Colonic mucosa (tissue), 4 donors: Measurements from ENCODE around the gene SMPD1. TPM values are rescaled to one million over a fixed set of nuclear protein-coding genes. Genes with fewer than 3 reads are reported as not detected.

ENCODE experiments used
- DNase-seq: peaks from one replicate; pipeline ENCODE4 v3.0.0-alpha.2; 2020
- H3K27ac ChIP-seq: fragments of 200-600 bp; one replicate; pipeline ENCODE4 v1.8.0; 2021
- H3K27me3 ChIP-seq: fragments of 200-600 bp; one replicate; pipeline ENCODE4 v1.8.0; 2021
- H3K36me3 ChIP-seq: fragments of 200-600 bp; one replicate; pipeline ENCODE4 v1.8.0; 2021
- H3K4me1 ChIP-seq: fragments of 200-600 bp; one replicate; pipeline ENCODE4 v1.8.0; 2021; ENCODE audit warnings: mild to moderate bottlenecking
- H3K4me3 ChIP-seq: fragments of 200-600 bp; one replicate; pipeline ENCODE4 v1.8.0; 2021
- H3K9ac ChIP-seq, 2 donors: one replicate each; pipeline ENCODE4 v1.7.0; 2013; ENCODE audit warnings: control low read depth in 2 of 2, low read depth in 2 of 2, low read length in 2 of 2
- H3K9me3 ChIP-seq: fragments of 200-600 bp; one replicate; pipeline ENCODE4 v1.8.0; 2021
- intact Hi-C: fragments of 100-400 bp; cut with DNase I; formaldehyde crosslinking; loops from one replicate; pipeline ENCODE4 v1.14.1; 2022
- total RNA-seq, 2 donors: library from RNA; stranded (reverse); fragmentation: NEBNext Ultra II Directional in 1 of 2; extraction: Animal tissue kit (Norgen Biotek cat#: 25700) in 1 of 2; gene quantifications; one replicate each; pipeline ENCODE4 v1.2.1, GENCODE V29; 2021
- TF ChIP-seq, protein P1 (sequence below): fragments of 200-600 bp; IDR thresholded peaks from one replicate; pipeline ENCODE4 v1.8.0; 2022; ENCODE audit warnings: antibody characterized with exemption, mild to moderate bottlenecking
- donor health status: healthy.
- donor health status: DM: no; HTN: no; CAD: no.
- donor health status: DM: no; HTN: no; CAD: no.

SMPD1 gene
- total RNA-seq, 2 donors from 2014 or later, result 49.3 to 57.1 TPM

DNA sequence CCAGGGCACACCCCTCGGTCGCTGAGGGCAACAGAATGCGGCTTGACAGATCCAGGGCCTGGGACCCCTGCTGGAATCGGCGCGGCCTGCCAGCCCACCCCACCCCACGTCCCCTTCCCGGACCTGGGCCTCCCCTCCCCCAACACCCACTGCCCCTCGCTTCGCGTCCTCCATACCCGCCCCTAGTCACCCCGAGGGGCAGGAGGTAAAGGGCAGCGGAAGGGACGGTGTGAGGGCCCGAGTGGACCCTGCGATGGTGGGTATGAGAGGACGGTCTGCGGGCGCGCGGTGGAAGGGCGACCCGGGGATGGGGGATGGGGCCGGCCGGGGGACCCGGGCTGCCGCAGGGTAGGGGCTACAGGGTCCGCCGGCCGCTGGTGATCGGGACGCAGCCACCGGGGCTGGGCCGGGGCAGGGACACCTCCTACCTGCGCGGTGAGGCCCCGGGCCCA, 28.3 kb downstream of the SMPD1 start:
- TF ChIP-seq, protein P1, sequence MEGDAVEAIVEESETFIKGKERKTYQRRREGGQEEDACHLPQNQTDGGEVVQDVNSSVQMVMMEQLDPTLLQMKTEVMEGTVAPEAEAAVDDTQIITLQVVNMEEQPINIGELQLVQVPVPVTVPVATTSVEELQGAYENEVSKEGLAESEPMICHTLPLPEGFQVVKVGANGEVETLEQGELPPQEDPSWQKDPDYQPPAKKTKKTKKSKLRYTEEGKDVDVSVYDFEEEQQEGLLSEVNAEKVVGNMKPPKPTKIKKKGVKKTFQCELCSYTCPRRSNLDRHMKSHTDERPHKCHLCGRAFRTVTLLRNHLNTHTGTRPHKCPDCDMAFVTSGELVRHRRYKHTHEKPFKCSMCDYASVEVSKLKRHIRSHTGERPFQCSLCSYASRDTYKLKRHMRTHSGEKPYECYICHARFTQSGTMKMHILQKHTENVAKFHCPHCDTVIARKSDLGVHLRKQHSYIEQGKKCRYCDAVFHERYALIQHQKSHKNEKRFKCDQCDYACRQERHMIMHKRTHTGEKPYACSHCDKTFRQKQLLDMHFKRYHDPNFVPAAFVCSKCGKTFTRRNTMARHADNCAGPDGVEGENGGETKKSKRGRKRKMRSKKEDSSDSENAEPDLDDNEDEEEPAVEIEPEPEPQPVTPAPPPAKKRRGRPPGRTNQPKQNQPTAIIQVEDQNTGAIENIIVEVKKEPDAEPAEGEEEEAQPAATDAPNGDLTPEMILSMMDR, result no peak
- DNase-seq, result peak; percentile 29
- Histone ChIP-seq H3K9me3 (no peaks in the 10 kb centered on the region), H3K27ac (peak overlapping the region; percentile 57), H3K27me3 (no peaks in the 10 kb centered on the region), H3K4me3 (peak overlapping the region; percentile 91), H3K36me3 (no peaks in the 10 kb centered on the region), H3K9ac (peak overlapping the region in 1 of 2 donors; percentile 89), H3K4me1 (no peaks in the 10 kb centered on the region)
- intact Hi-C loops, result no loop called here

GRCh38 chr11:6419009-6419631, 28.8 kb downstream of the SMPD1 start, which contains the start of gene APBB1:
Gene APBB1 (minus strand): TSS chr11:6419094. CDS start chr11:6411347, 7,747 bp downstream.
- H3K9me3 ChIP-seq, result no peaks in the 10 kb centered on the region
- H3K27ac ChIP-seq, result peak within 1 kb of the TSS; percentile 57
- H3K27me3 ChIP-seq, result no peaks in the 10 kb centered on the region
- intact Hi-C loops, result no loop called here
- H3K4me1 ChIP-seq, result no peaks in the 10 kb centered on the region
- TF ChIP-seq, protein P1, result no peak
- H3K36me3 ChIP-seq, result no peaks in the 10 kb centered on the region
- peak within 1 kb of the TSS; percentile 13 to 89 for H3K9ac ChIP-seq
- peak; percentile 70 for DNase-seq
- peak within 1 kb of the TSS; percentile 91 for H3K4me3 ChIP-seq

- Histone ChIP-seq H3K27me3 (no peaks in the 10 kb centered on the region), H3K4me3 (no peak overlapping the region), H3K9ac (no peak overlapping the region), H3K4me1 (no peaks in the 10 kb centered on the region), H3K27ac (no peak overlapping the region), H3K36me3 (no peaks in the 10 kb centered on the region), H3K9me3 (no peaks in the 10 kb centered on the region)
- TF ChIP-seq, protein P1, result no peak
- intact Hi-C loops, result no loop called here
- DNase-seq, result no peak
Observed at GRCh38 chr11:6420677-6421076, 30.4 kb downstream of the SMPD1 start.

GRCh38 chr11:6427516-6427915, 37.2 kb downstream of the SMPD1 start:
- no peak overlapping the region for H3K27ac ChIP-seq
- H3K4me1 ChIP-seq, result no peaks in the 10 kb centered on the region
- H3K9me3 ChIP-seq, result no peaks in the 10 kb centered on the region
- TF ChIP-seq, protein P1, result no peak
- H3K4me3 ChIP-seq, result no peak overlapping the region
- H3K36me3 ChIP-seq, result no peaks in the 10 kb centered on the region
- H3K9ac ChIP-seq, result no peak overlapping the region
- H3K27me3 ChIP-seq, result no peaks in the 10 kb centered on the region
- intact Hi-C loops, result no loop called here
- DNase-seq, result no peak

- no peaks in the 10 kb centered on the region for H3K36me3 ChIP-seq
- no peak overlapping the region for H3K9ac ChIP-seq
- no peak overlapping the region for H3K4me3 ChIP-seq
- no peaks in the 10 kb centered on the region for H3K9me3 ChIP-seq
- DNase-seq, result no peak
- intact Hi-C loops, result no loop called here
- H3K27me3 ChIP-seq, result no peaks in the 10 kb centered on the region
- no peak overlapping the region for H3K27ac ChIP-seq
- no peaks in the 10 kb centered on the region for H3K4me1 ChIP-seq
- TF ChIP-seq, protein P1, result no peak
Observed at GRCh38 chr11:6431861-6432260, 41.6 kb downstream of the SMPD1 start.
